Measurements from ENCODE around the gene CYS1. TPM values are rescaled to one million over a fixed set of nuclear protein-coding genes. Genes with fewer than 3 reads are reported as not detected.

Gene CYS1, protein sequence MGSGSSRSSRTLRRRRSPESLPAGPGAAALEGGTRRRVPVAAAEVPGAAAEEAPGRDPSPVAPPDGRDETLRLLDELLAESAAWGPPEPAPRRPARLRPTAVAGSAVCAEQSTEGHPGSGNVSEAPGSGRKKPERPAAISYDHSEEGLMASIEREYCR
- under 1 TPM in 1 of 2 experiments, not detected in 1; 0.07 TPM for total RNA-seq

DNA sequence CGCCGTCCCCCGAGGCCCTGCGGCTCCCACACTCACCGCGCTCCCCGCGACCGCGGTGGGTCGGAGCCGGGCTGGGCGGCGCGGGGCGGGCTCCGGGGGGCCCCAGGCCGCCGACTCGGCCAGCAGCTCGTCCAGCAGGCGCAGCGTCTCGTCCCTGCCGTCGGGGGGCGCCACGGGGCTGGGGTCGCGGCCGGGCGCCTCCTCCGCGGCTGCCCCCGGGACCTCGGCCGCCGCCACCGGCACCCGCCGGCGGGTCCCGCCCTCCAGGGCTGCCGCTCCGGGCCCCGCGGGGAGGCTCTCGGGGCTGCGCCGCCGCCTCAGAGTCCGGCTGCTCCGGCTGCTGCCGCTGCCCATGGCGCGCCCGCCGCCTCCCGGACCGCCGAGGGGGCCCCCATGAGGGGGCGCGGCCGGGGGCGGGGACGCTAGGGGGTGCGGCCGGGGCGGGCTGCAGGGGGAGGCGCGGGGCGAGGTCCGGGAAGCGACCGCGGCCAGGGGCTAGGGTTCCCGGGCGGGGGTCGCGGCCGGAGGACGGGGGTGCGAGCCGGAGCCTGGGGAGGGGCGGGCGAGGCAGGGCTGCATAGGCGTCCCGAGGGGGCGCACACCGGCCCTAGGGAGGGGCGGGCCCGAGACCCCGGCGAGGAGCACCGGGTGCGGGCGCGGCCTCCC lies at the start of gene CYS1:
CYS1 (minus strand) TSS at position 542 of the 666 bp plus-strand sequence; CDS start at position 354, 188 bp downstream.
- intact Hi-C loops (cut with micrococcal nuclease): no loop called here
- DNase-seq: peak; percentile 30
- ChIA-PET CTCF (interaction anchor here (0.8 to 1.8 kb wide), 4 partner anchors 8 to 355 kb away, joined by 4 to 13 read pairs (median 7); no protein-coding TSS in a partner anchor), POLR2A (no interaction called here)
- H3K27me3 Mint-ChIP-seq: peaks cover 75% of the 10 kb centered on the region
- H3K9me3 Mint-ChIP-seq: no peaks in the 10 kb centered on the region
- H3K4me1 Mint-ChIP-seq (ENCODE audit: low read depth): peaks cover 16% of the 10 kb centered on the region
- no peaks in the 10 kb centered on the region for H3K36me3 Mint-ChIP-seq
- H3K4me3 Mint-ChIP-seq: peak within 1 kb of the TSS; percentile 60
- no peak within 1 kb of the TSS for H3K27ac Mint-ChIP-seq

DNA sequence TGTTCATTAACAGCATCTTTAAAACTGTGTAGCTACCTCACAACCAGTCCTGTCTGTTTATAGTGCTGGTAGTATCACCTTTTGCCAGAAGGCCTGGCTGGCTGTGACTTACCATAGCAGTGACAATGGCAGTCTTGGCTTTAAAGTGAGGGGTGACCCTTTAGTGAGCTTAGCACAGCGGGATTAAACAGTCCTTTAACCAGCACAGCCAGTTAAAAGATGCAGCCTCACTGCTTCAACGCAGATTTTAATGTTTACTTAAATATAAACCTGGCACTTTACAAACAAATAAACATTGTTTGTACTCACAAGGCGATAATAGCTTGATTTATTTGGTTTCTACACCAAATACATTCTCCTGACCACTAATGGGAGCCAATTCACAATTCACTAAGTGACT lies 49.3 kb upstream of the CYS1 start:
- Mint-ChIP-seq H3K4me1 (ENCODE audit: low read depth) (peaks cover 49% of the 10 kb centered on the region), H3K36me3 (peaks cover 79% of the 10 kb centered on the region), H3K27me3 (no peaks in the 10 kb centered on the region), H3K4me3 (no peak overlapping the region), H3K9me3 (no peaks in the 10 kb centered on the region), H3K27ac (no peak overlapping the region)
- ChIA-PET CTCF (interaction anchor here (1.3 to 3.9 kb wide), 3 partner anchors 13 to 305 kb away, joined by 5 to 26 read pairs (median 6); no protein-coding TSS in a partner anchor), POLR2A (interaction anchor here (0.8 to 1.5 kb wide), 3 partner anchors 12 to 319 kb away, joined by 3 to 5 read pairs (median 3); partner anchors contain the start of gene ODC1)
- intact Hi-C loops (cut with micrococcal nuclease): no loop called here
- DNase-seq: no peak

DNA sequence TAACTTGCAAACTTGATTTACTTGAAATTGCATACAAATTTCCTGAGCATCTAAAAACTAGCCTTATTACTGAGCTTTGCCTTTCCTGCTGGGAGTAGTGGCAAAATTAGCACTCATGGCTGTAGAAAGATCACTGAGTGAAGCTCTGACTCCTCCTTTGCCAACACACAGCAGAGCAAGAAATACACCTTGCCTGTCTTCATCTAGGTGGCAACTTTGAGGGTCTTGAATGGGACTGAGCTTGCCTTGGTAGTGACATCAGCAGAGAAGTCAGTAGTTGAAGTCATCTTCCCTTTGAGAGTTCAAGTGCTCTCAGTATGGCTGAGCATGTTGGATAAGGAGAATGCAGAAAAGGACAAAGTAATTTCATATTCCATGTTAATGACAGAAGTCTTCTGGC lies 48.2 kb upstream of the CYS1 start:
- no peak overlapping the region for H3K4me3 Mint-ChIP-seq
- POLR2A ChIA-PET: interaction anchor here (1.1 to 1.5 kb wide), 3 partner anchors 13 to 280 kb away, joined by 3 to 5 read pairs (median 3); no protein-coding TSS in a partner anchor
- H3K9me3 Mint-ChIP-seq: no peaks in the 10 kb centered on the region
- no peak for DNase-seq
- H3K4me1 Mint-ChIP-seq (ENCODE audit: low read depth): peaks cover 55% of the 10 kb centered on the region
- no peak overlapping the region for H3K27ac Mint-ChIP-seq
- H3K27me3 Mint-ChIP-seq: peaks cover 3% of the 10 kb centered on the region
- CTCF ChIA-PET: interaction anchor here (1.1 to 3.9 kb wide), 4 partner anchors 13 to 307 kb away, joined by 3 to 26 read pairs (median 4); no protein-coding TSS in a partner anchor
- peaks cover 85% of the 10 kb centered on the region for H3K36me3 Mint-ChIP-seq
- intact Hi-C loops (cut with micrococcal nuclease): no loop called here

DNA sequence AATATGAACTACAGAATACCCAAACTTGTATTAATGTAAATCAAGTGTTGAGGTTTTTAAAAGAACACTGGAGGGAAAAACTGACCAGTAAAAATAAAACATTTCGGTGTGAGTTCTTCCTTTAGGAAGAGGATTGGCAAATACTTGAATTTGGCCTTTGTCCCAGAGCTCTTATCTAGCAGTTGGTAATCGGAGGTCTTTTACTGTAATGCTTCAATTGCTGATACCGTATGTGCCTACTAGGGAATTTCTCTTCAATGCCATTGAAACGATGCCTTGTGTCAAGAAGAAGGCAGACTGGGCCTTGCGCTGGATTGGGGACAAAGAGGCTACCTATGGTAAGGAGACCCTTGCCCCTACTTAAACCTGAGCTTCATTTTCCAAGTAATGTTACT lies 46.4 kb upstream of the CYS1 start:
- Mint-ChIP-seq H3K4me1 (ENCODE audit: low read depth) (peaks cover 53% of the 10 kb centered on the region), H3K9me3 (no peaks in the 10 kb centered on the region), H3K4me3 (peak overlapping the region; percentile 16), H3K27me3 (peaks cover 3% of the 10 kb centered on the region), H3K36me3 (peaks cover 80% of the 10 kb centered on the region), H3K27ac (no peak overlapping the region)
- ChIA-PET CTCF (interaction anchor here (1.0 to 4.8 kb wide), 4 partner anchors 15 to 308 kb away, joined by 3 to 97 read pairs (median 43); no protein-coding TSS in a partner anchor), POLR2A (interaction anchor here (0.8 to 1.6 kb wide), 5 partner anchors 177 to 322 kb away, joined by 3 to 5 read pairs (median 3); partner anchors contain the start of genes HPCAL1 and ODC1)
- intact Hi-C loops (cut with micrococcal nuclease): no loop called here
- DNase-seq: no peak

DNA sequence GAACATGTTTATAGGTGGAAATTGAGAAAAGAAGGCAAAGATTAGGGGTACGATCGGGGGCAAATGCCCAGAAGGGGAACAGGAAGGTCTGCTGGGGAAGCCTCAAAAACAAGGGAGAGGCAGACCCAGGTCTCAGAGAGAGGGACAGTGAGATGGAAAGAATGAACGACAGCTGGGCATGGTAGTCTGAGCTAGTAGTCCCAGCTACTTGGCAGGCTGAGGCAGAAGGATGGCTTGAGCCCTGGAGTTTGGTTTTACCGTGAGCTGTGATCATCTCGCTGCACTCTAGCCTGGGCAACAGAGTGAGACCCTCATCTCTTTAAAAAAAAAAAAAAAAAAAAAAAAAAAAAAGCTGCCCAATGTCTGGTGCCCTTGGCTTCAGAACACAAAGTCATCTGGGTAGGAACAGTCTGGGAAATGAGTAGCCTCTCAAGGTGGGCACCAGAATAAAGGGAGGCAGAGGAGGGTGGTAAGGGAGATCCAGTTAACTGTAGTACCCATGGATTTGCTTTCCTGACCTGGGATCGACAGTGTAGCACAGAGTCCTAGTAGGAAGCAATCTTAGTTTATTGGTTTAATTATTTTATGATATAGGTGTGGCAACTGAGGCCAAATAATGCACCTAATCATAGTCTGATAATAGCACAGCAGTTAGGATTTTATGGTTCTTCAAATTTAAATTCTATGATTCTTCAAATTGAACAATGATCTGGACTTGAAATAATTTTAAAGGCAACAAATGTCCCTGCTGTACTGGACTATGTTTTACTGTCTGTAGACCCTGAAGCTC lies 45.8 kb upstream of the CYS1 start:
- no peak for DNase-seq
- H3K36me3 Mint-ChIP-seq: peaks cover 80% of the 10 kb centered on the region
- CTCF ChIA-PET: interaction anchor here (0.7 to 4.8 kb wide), 8 partner anchors 16 to 321 kb away, joined by 3 to 97 read pairs (median 4); no protein-coding TSS in a partner anchor
- peak overlapping the region; percentile 97 for H3K4me3 Mint-ChIP-seq
- H3K4me1 Mint-ChIP-seq (ENCODE audit: low read depth): peaks cover 57% of the 10 kb centered on the region
- peaks cover 3% of the 10 kb centered on the region for H3K27me3 Mint-ChIP-seq
- POLR2A ChIA-PET: interaction anchor here (0.8 to 2.4 kb wide), 9 partner anchors 9 to 322 kb away, joined by 3 to 10 read pairs (median 3); partner anchors contain the start of genes HPCAL1 and ODC1
- intact Hi-C loops (cut with micrococcal nuclease): no loop called here
- peak overlapping the region; percentile 47 for H3K27ac Mint-ChIP-seq
- no peaks in the 10 kb centered on the region for H3K9me3 Mint-ChIP-seq

DNA sequence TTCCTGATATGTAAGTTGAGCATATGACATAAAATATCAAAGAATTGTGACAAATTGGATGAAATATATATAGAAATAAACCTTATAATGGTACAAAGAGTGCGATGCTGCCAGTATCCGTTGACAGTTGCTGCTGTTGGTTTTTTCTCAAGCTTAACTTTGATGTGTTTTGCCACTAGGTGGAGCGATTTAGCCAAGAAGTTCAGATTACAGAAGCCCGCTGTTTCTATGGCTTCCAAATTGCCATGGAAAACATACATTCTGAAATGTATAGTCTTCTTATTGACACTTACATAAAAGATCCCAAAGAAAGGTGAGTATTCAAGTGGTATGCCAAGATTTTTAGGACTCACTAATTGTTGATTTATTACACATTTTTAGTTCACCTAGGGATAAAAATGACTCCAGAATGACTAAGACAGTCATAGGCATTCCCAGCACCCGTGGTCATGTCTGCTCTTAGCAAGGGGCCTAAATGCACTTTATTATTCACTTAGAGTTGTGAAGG lies 44.4 kb upstream of the CYS1 start:
- Mint-ChIP-seq H3K4me1 (ENCODE audit: low read depth) (peaks cover 52% of the 10 kb centered on the region), H3K27me3 (peaks cover 3% of the 10 kb centered on the region), H3K36me3 (peaks cover 74% of the 10 kb centered on the region), H3K27ac (peak overlapping the region; percentile 97), H3K9me3 (no peaks in the 10 kb centered on the region), H3K4me3 (peak overlapping the region; percentile 97)
- POLR2A ChIA-PET: interaction anchor here (0.6 to 2.4 kb wide), 13 partner anchors 10 to 696 kb away, joined by 3 to 10 read pairs (median 6); partner anchors contain the start of gene ODC1
- intact Hi-C loops (cut with micrococcal nuclease): loop anchor here (1.0 to 5.0 kb wide), 5 partner anchors 284 to 668 kb away; no protein-coding TSS in a partner anchor
- no peak for DNase-seq
- CTCF ChIA-PET: interaction anchor here (0.7 to 4.8 kb wide), 17 partner anchors 17 to 324 kb away, joined by 3 to 97 read pairs (median 5); partner anchors contain the start of gene ODC1

DNA sequence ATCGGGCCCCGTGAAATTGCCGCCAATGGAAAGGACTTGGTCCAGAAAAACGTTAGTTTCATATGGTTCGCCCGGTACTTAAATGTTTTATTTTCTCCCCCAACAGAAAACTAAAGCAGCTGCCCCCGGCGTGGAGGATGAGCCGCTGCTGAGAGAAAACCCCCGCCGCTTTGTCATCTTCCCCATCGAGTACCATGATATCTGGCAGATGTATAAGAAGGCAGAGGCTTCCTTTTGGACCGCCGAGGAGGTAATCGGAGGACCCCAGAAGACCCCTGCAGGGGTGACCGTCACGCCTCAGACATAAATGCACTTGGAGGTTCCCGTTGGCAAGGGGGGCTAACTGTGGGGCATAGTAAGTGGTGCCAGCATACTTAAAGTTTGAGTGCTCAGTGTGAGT lies 43.1 kb upstream of the CYS1 start:
- Mint-ChIP-seq H3K4me1 (ENCODE audit: low read depth) (peaks cover 49% of the 10 kb centered on the region), H3K9me3 (no peaks in the 10 kb centered on the region), H3K36me3 (peaks cover 65% of the 10 kb centered on the region), H3K27me3 (peaks cover 3% of the 10 kb centered on the region), H3K27ac (peak overlapping the region; percentile 97), H3K4me3 (peak overlapping the region; percentile 97)
- peak; percentile 43 for DNase-seq
- ChIA-PET POLR2A (interaction anchor here (1.0 to 2.2 kb wide), 9 partner anchors 208 to 558 kb away, joined by 3 to 10 read pairs (median 5); partner anchors contain the start of gene ODC1), CTCF (interaction anchor here (1.2 to 4.8 kb wide), 5 partner anchors 18 to 311 kb away, joined by 3 to 97 read pairs (median 19); no protein-coding TSS in a partner anchor)
- intact Hi-C loops (cut with micrococcal nuclease): loop anchor here (2.0 to 5.0 kb wide), 3 partner anchors 416 to 669 kb away; partner anchors contain the start of gene ADAM17

DNA sequence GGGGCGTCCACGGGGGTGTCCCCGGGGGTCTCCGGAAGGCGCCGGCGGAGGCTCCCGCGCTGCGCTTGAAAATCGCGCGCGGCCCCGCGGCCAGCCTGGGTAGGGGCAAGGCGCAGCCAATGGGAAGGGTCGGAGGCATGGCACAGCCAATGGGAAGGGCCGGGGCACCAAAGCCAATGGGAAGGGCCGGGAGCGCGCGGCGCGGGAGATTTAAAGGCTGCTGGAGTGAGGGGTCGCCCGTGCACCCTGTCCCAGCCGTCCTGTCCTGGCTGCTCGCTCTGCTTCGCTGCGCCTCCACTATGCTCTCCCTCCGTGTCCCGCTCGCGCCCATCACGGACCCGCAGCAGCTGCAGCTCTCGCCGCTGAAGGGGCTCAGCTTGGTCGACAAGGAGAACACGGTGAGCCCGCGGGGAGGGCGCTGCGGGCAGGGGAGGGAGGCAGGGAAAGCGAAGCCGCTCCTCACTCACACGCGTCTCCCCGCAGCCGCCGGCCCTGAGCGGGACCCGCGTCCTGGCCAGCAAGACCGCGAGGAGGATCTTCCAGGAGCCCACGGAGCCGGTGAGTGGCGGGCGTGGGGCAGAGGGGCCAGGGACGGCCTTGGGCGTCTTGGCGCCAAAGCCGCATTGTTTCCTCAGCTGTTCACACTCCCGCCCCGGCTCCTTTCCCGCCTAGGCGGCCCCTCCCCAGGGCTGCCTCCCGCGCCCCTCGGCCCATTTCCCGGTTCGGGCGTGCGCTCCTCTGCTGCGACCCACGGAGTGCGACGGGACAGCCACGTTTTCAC lies 42.5 kb upstream of the CYS1 start, which contains the start of gene RRM2:
RRM2 (plus strand) TSS at position 240 of the 781 bp plus-strand sequence; CDS start at position 300, 60 bp downstream.
- peak; percentile 97 for DNase-seq
- Mint-ChIP-seq H3K36me3 (peaks cover 59% of the 10 kb centered on the region), H3K4me1 (ENCODE audit: low read depth) (peaks cover 49% of the 10 kb centered on the region), H3K27ac (peak within 1 kb of the TSS; percentile 97), H3K4me3 (peak within 1 kb of the TSS; percentile 97), H3K9me3 (no peaks in the 10 kb centered on the region), H3K27me3 (peaks cover 3% of the 10 kb centered on the region)
- ChIA-PET POLR2A (interaction anchor here (1.0 to 2.2 kb wide), 6 partner anchors 209 to 558 kb away, joined by 3 to 10 read pairs (median 4); partner anchors contain the start of gene ODC1), CTCF (interaction anchor here (2.6 to 4.8 kb wide), 3 partner anchors 50 to 312 kb away, joined by 18 to 97 read pairs (median 79); no protein-coding TSS in a partner anchor)
- intact Hi-C loops (cut with micrococcal nuclease): loop anchor here (1.0 to 5.0 kb wide), 5 partner anchors 180 to 670 kb away; partner anchors contain the start of genes ADAM17, HPCAL1 and TAF1B

DNA sequence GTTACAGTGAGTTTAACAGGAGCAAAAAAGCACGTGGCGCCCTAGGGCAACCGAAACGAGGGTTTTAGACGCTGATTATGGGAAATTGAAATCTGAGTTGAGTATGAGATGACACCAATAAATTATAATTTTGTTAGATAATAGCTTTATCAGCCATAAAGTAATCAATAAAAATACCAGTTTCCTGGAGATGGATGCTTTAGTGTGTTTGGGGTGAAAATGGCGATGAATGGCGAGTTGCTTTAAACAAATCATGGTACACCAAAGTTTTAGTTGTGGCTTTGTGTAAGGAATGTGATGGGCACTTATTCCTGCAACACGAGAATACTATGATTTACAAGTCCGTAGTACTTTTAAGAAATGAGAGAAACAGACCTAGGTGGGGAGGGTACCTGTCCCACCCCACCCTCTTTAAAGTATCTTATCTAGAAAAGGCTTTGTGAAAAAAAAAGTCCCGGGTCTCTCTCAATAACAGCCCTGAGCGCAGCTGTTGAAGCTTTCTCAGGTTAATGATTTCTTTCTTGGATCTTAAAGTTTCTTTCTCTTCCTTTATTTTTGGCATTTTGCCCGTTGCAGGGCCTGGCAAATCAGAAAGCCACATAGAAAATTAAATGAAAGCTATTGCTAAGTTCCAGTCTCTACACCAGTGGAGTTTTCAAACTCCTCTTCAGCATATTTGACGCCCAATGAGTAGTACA lies 40.8 kb upstream of the CYS1 start:
- no peaks in the 10 kb centered on the region for H3K9me3 Mint-ChIP-seq
- peaks cover 39% of the 10 kb centered on the region for H3K4me1 Mint-ChIP-seq (ENCODE audit: low read depth)
- H3K4me3 Mint-ChIP-seq: peak overlapping the region; percentile 86
- intact Hi-C loops (cut with micrococcal nuclease): loop anchor here (1.0 to 5.0 kb wide), 8 partner anchors 49 to 671 kb away; no protein-coding TSS in a partner anchor
- ChIA-PET POLR2A (interaction anchor here (0.9 to 1.7 kb wide), 6 partner anchors 14 to 328 kb away, joined by 3 to 19 read pairs (median 4); partner anchors contain the start of gene ODC1), CTCF (interaction anchor here (1.2 to 1.6 kb wide), 4 partner anchors 49 to 314 kb away, joined by 3 to 7 read pairs (median 4); no protein-coding TSS in a partner anchor)
- DNase-seq: no peak
- peak overlapping the region; percentile 93 for H3K27ac Mint-ChIP-seq
- H3K27me3 Mint-ChIP-seq: peaks cover 3% of the 10 kb centered on the region
- H3K36me3 Mint-ChIP-seq: peaks cover 43% of the 10 kb centered on the region
